Measurements from ENCODE around the gene FAM174A. TPM values are rescaled to one million over a fixed set of nuclear protein-coding genes. Genes with fewer than 3 reads are reported as not detected.

The FAM174A gene
- total and polyA plus RNA-seq, 9 of the 15 experiments (the other 6 are each of a cell fraction or from before 2014, with no cell fraction given): 0.14 to 2.9 (median 1.2) TPM

- H3K9me1 ChIP-seq (ENCODE audit: control insufficient read depth, insufficient read depth, low read length): no peaks in the 10 kb centered on the region
- no peak overlapping the region for H3K27ac ChIP-seq (ENCODE audit: extremely low read depth, low read depth, low read length)
- H3K4me3 ChIP-seq: no peak overlapping the region
- H3K9me3 ChIP-seq (replicated peaks; ENCODE audit: control insufficient read depth, insufficient read depth, low read depth, low read length): no peaks in the 10 kb centered on the region
- intact Hi-C loops (cut with micrococcal nuclease) (no loop called here), in situ Hi-C loops (cut with MboI) (no loop called here)
- no peaks in the 10 kb centered on the region for H3K4me1 ChIP-seq (replicated peaks in 1 of 2; ENCODE audit: control insufficient read depth in 2 of 2, insufficient read depth in 2 of 2, low read length in 2 of 2)
- no peaks in the 10 kb centered on the region; a peak in 1 of 5 replicates for H3K27me3 ChIP-seq (ENCODE audit: control insufficient read depth in 2 of 2, insufficient read depth in 2 of 2, low read length in 2 of 2)
- DNase-seq (ENCODE audit: extremely low read depth in 1 of 4, low spot score in 3 of 4) (no peak), FAIRE-seq (no peak), ATAC-seq (no peak)
- TF ChIP-seq HNRNPK (IDR thresholded peaks at IDR 0.05; ENCODE audit: low read depth, low read length, poor library complexity, severe bottlenecking) (no peak), SOX6 (IDR thresholded peaks at IDR 0.05) (no peak), TEAD1 (CRISPR knock-in tag; IDR thresholded peaks at IDR 0.05) (no peak), ZC3H4 (CRISPR knock-in tag; IDR thresholded peaks at IDR 0.05; ENCODE audit: borderline replicate concordance) (no peak), CBX8 (IDR thresholded peaks at IDR 0.05; ENCODE audit: borderline replicate concordance, extremely low read depth, low read depth, low read length, poor library complexity, severe bottlenecking) (no peak), E2F4 (CRISPR knock-in tag; IDR thresholded peaks at IDR 0.05; ENCODE audit: low read depth) (no peak), CHD1 (IDR thresholded peaks at IDR 0.05; ENCODE audit: low read length) (no peak), HBP1 (CRISPR knock-in tag; IDR thresholded peaks at IDR 0.05) (no peak), ZNF212 (CRISPR knock-in tag; IDR thresholded peaks at IDR 0.05) (no peak), ELF1 (tag; IDR thresholded peaks at IDR 0.05) (no peak), ZNF12 (CRISPR knock-in tag; IDR thresholded peaks at IDR 0.05) (no peak), RCOR1 (IDR thresholded peaks at IDR 0.05; ENCODE audit: borderline replicate concordance in 1 of 2, low read depth in 2 of 2, low read length in 2 of 2) (no peak), SAFB (IDR thresholded peaks at IDR 0.05; ENCODE audit: borderline replicate concordance, low read depth, low read length) (no peak), TFAM (CRISPR knock-in tag; conservative IDR thresholded peaks at IDR 0.05) (no peak), HDAC6 (IDR thresholded peaks at IDR 0.05; ENCODE audit: low read depth, low read length) (no peak), ZNF311 (CRISPR knock-in tag; IDR thresholded peaks at IDR 0.05) (no peak), HMBOX1 (IDR thresholded peaks at IDR 0.05) (no peak), ILF3 (IDR thresholded peaks at IDR 0.05; ENCODE audit: borderline replicate concordance) (no peak), ZNF695 (CRISPR knock-in tag; IDR thresholded peaks at IDR 0.05) (no peak)
- no peaks in the 10 kb centered on the region for H4K20me1 ChIP-seq (replicated peaks; ENCODE audit: control insufficient read depth, insufficient read depth, low read length)
- H3K79me2 ChIP-seq (ENCODE audit: control insufficient read depth, insufficient read depth, low read length): no peaks in the 10 kb centered on the region
- H3K36me3 ChIP-seq (ENCODE audit: control insufficient read depth, insufficient read depth, low read length): no peaks in the 10 kb centered on the region
- CTCF ChIA-PET (ENCODE audit: low intra/inter-chr PET ratio): no interaction called here
- no peak overlapping the region for H3K4me2 ChIP-seq (ENCODE audit: insufficient read depth, low read length)
- POLR2A ChIA-PET: no interaction called here
- 0% methylated on average over 1 of the region's 1 CpG for WGBS (ENCODE audit: insufficient coverage, low coverage, missing lambda C conversion rate)
- no peak overlapping the region for H3K9ac ChIP-seq (ENCODE audit: insufficient read depth in 1 of 2, low read depth in 2 of 2, low read length in 2 of 2)
- H2AFZ ChIP-seq (ENCODE audit: low read depth, low read length): no peak overlapping the region
- BruUV-seq (replicated peaks): no TSS peak
Measured at GRCh38 chr5:100634937-100635534, 99.9 kb downstream of the FAM174A start.
